Mucosa of descending colon (tissue), 3 donors: ENCODE results near the gene CEP72. TPM values are rescaled to one million over a fixed set of nuclear protein-coding genes. Genes with fewer than 3 reads are reported as not detected.
A peak's percentile ranks its signal among the peaks of the same experiment; 100 is the strongest.

Experiments
- ATAC-seq: fragments of 200-7000 bp; cut with Tn5 transposase; one replicate; pipeline ENCODE4 v1.9.1; 2020; ENCODE audit warnings: mild to moderate bottlenecking, moderate library complexity
- DNase-seq, 3 donors: peaks; one replicate each; pipeline ENCODE4 v3.0.0-alpha.2; 2020
- H3K36me3 ChIP-seq: fragments of 200-600 bp; one replicate; pipeline ENCODE4 v1.8.0; 2021; ENCODE audit warnings: low read depth, mild to moderate bottlenecking
- H3K4me1 ChIP-seq: fragments of 200-600 bp; one replicate; pipeline ENCODE4 v1.8.0; 2021; ENCODE audit warnings: low read depth, mild to moderate bottlenecking
- H3K4me3 ChIP-seq: fragments of 200-600 bp; one replicate; pipeline ENCODE4 v1.8.0; 2021; ENCODE audit warnings: mild to moderate bottlenecking
- H3K9me3 ChIP-seq: fragments of 200-600 bp; one replicate; pipeline ENCODE4 v1.8.0; 2021; ENCODE audit warnings: mild to moderate bottlenecking
- CTCF ChIP-seq: fragments of 200-600 bp; IDR thresholded peaks from one replicate; pipeline ENCODE4 v1.8.0; 2022; ENCODE audit warnings: antibody characterized with exemption, mild to moderate bottlenecking
- intact Hi-C, 2 donors: fragments of 100-400 bp; cut with DNase I in 1 of 2; cut with micrococcal nuclease in 1 of 2; formaldehyde crosslinking; loops; one replicate each; pipeline versions ENCODE4 v1.11.0 to v1.11.1; 2022; cut with DNase I, micrococcal nuclease
- total RNA-seq, 3 donors: library from RNA; stranded (reverse); fragmentation: NEBNext Ultra II Directional in 2 of 3; extraction: Animal tissue kit (Norgen Biotek cat#: 25700) in 2 of 3; gene quantifications; one replicate each; pipeline versions ENCODE4 v1.2.1 to v1.2.4, GENCODE V29; 2021 to 2023
- donor health status: DM: no; HTN: no; CAD: no; lungs with moderate emphysema.
- donor health status: DM: no; HTN: no; CAD: no.
- donor health status: DM: no; HTN: yes; CAD: no.

The CEP72 gene
- total RNA-seq, 3 donors from 2014 or later = 7.3 to 9.7 (median 8.8) TPM

- H3K36me3 ChIP-seq = no peaks in the 10 kb centered on the region
- no peaks in the 10 kb centered on the region for H3K4me1 ChIP-seq
- no peak overlapping the region for H3K4me3 ChIP-seq
- ATAC-seq = no peak
- no peaks in the 10 kb centered on the region for H3K9me3 ChIP-seq
- TF ChIP-seq CTCF = no peak
- intact Hi-C loops = no loop called here
- DNase-seq = peak in 1 of 3 donors; percentile 14
These were observed 43.3 kb downstream of the CEP72 start for GRCh38 chr5:655406-655805.

DNA sequence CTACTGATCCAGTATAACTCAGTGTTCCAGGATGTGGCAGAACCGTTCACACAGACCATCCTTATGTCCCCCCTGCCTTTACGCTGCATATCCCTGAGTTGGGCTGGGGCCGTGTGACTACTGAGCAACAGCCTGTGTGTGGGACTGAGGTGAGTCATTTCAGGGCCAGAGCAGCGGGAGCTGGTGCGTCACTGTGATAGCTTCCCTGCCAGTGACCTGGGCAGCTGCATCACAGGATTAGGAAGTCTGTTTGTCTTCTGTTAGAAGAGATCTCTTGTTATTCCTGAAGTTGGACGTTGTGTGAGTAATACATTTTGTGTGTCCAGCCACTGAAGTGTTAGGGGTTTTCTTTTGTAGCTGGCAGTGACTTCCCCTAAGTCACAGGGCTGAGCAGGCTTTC, 45.4 kb downstream of the CEP72 start:
- TF ChIP-seq CTCF = no peak
- intact Hi-C loops = no loop called here
- H3K36me3 ChIP-seq = no peaks in the 10 kb centered on the region
- H3K9me3 ChIP-seq = no peaks in the 10 kb centered on the region
- ATAC-seq = no peak
- no peaks in the 10 kb centered on the region for H3K4me1 ChIP-seq
- H3K4me3 ChIP-seq = no peak overlapping the region
- no peak for DNase-seq

DNA sequence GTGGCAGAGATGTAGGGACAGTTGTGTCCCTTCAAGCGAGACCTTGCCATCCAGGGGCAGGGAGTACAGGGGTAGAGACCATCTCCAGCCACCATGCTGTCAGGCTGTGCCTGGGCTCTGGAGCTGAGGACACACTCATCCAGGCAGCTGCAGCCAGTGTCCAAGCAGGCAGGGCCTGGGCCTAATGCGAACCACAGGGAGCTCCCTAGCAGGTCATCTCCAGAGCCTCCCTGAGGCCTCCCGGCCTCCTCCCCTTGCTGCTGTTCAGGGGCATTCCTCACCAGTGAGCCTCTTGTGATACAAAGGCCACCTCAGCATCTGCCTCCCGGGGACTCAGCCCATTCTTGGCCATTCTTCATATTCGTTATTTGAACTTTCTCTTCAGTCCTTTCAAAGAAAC, 46.0 kb downstream of the CEP72 start:
- intact Hi-C loops = no loop called here
- no peak for TF ChIP-seq CTCF
- Histone ChIP-seq H3K36me3 (no peaks in the 10 kb centered on the region), H3K4me3 (no peak overlapping the region), H3K4me1 (no peaks in the 10 kb centered on the region), H3K9me3 (no peaks in the 10 kb centered on the region)
- DNase-seq (peak in 1 of 3 donors; percentile 4), ATAC-seq (no peak)

GRCh38 chr5:659496-660263, 47.5 kb downstream of the CEP72 start:
- no peaks in the 10 kb centered on the region for H3K36me3 ChIP-seq
- no peak for TF ChIP-seq CTCF
- ATAC-seq (no peak), DNase-seq (peak in 2 of 3 donors; percentile 6)
- intact Hi-C loops = no loop called here
- no peaks in the 10 kb centered on the region for H3K9me3 ChIP-seq
- H3K4me1 ChIP-seq = peaks cover 13% of the 10 kb centered on the region
- H3K4me3 ChIP-seq = no peak overlapping the region

DNA sequence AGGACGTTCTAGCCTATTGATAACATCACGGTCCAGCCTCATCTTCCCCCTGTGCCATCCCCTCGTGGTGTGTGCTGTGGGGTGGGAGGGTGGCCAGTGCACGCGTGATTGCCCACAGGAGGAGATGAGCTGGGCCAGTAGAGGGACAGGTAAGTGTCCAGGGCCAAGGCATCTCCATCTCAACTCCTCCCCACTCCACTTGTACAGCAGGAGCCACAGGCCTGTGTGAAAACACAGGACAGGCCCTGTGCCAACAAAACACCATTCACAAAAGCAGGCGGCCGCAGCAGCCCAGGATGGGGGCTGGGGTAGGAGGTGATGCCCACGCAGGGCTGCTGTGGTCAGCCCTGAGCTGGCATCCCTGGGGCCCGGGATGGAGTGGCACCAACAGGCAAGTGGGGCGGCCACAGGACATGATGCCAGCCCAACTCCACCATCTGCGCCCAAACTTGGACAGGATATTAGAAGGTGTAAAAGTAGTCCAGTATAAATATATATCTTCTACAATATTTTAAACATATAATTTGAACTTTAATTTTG, 48.4 kb downstream of the CEP72 start:
- DNase-seq (no peak), ATAC-seq (no peak)
- intact Hi-C loops = no loop called here
- Histone ChIP-seq H3K4me1 (peaks cover 19% of the 10 kb centered on the region), H3K4me3 (no peak overlapping the region), H3K36me3 (no peaks in the 10 kb centered on the region), H3K9me3 (no peaks in the 10 kb centered on the region)
- TF ChIP-seq CTCF = no peak
